ENCODE data around the gene ZDHHC11B.
"Not testable (repeated sequence)": the region's sequence is repeated elsewhere in the genome, so short reads cannot be mapped to it uniquely, and the experiment has no call there.

The ZDHHC11B gene

DNA sequence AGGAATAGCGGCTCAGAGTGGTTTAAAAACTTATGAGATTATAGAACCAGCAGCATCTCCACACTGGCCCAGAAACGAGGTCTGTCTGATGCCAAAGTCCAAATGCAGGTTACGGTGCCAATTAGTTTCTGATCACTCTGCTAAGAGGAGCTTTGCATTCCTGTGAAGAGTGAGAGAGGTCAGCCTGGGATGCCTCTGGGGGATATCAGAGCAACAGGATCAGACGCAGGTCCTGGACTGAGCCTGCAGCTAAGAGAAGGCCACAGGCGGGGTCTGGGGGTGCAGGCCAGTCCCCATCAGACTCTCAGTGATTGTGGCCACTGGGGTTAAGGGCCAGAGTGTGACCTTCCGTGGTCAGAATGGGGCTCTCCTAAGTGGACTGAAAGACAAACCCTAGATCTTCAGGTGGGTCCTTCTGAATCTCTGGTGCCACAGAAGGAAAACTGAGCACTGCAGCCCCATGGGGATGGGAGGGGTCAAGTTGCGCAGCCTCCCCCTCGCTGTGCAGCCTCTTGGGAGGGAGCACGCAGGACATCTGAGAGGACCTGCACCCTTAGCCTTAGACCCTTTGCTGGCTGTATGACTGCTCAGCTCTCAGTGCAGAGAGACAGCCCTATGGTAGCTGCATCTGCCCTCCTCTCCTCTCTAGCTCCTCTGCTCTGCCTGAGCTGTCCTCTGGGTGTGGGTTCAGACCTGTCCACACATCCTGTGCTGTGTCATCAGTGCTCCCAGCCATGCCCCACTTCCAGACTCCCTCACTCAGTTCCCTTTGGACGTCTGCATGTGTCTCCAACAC lies 23.4 kb upstream of the ZDHHC11B start:
- H3K4me1 ChIP-seq (ENCODE audit: control insufficient read depth, insufficient read depth, low read length, poor library complexity, severe bottlenecking); H3K36me3 ChIP-seq (ENCODE audit: control insufficient read depth, insufficient read depth, low read length); H3K9me3 ChIP-seq (ENCODE audit: control insufficient read depth, low read length); H3K4me3 ChIP-seq (ENCODE audit: extremely low read depth, insufficient read depth, low read length, poor library complexity, severe bottlenecking); H3K27ac ChIP-seq (ENCODE audit: low read depth, low read length, severe bottlenecking): not testable (repeated sequence)
- no CpG with 5 or more reads among the region's 10 CpGs for WGBS, 2 experiments (ENCODE audit: insufficient coverage in 2 of 2)

DNA sequence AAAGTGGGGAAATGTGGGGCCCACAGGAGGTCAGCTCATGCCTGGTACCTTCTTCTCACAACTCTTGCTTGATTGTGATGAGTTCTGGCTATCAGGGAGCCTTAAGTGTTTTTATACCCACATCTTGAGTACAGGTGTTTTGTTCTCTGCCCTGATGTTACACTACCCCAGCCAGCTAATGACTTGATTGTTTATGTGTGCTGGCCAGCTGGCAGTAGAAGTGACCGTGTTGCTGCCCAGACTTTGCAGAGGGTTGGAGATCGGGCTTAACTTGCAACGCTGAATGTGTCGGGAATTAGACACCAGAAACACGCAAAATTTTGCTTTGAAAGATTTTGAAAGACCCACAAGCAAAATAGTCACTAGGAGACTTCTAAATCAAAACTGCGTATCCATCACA lies 16.9 kb upstream of the ZDHHC11B start:
- no peaks in the 10 kb centered on the region for H3K4me1 ChIP-seq (ENCODE audit: control insufficient read depth, insufficient read depth, low read length, poor library complexity, severe bottlenecking)
- no peaks in the 10 kb centered on the region for H3K9me3 ChIP-seq (ENCODE audit: control insufficient read depth, low read length)
- no peak overlapping the region for H3K27ac ChIP-seq (ENCODE audit: low read depth, low read length, severe bottlenecking)
- no peaks in the 10 kb centered on the region for H3K36me3 ChIP-seq (ENCODE audit: control insufficient read depth, insufficient read depth, low read length)
- no peak overlapping the region for H3K4me3 ChIP-seq (ENCODE audit: extremely low read depth, insufficient read depth, low read length, poor library complexity, severe bottlenecking)
- 93 to 95% methylated on average over 4 to 5 of the region's 6 CpGs for WGBS, 2 experiments (ENCODE audit: insufficient coverage in 2 of 2)

DNA sequence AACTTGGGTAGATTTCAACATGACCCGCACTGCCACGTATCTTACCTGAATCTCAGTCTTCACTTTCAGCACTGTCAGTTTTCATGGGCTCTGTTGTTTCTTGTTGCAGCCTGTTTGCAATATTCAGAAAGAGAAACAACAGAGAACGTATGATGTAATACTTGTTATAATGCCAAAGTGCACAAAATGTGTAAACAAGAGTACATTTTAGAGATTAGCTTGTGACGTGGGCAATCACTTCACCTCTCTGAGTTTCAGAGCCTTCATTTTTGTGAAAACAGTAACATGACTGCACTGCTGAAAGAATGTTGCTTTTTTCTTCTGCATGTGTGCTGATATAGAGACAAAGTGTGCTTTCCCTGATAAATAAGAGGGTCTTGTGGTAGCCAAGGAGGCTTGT lies 16.5 kb upstream of the ZDHHC11B start:
- H3K4me1 ChIP-seq (ENCODE audit: control insufficient read depth, insufficient read depth, low read length, poor library complexity, severe bottlenecking); H3K4me3 ChIP-seq (ENCODE audit: extremely low read depth, insufficient read depth, low read length, poor library complexity, severe bottlenecking); H3K9me3 ChIP-seq (ENCODE audit: control insufficient read depth, low read length); H3K36me3 ChIP-seq (ENCODE audit: control insufficient read depth, insufficient read depth, low read length); H3K27ac ChIP-seq (ENCODE audit: low read depth, low read length, severe bottlenecking): not testable (repeated sequence)
- 92 to 100% methylated on average over 1 to 2 of the region's 4 CpGs for WGBS, 2 experiments (ENCODE audit: insufficient coverage in 2 of 2)

- not testable (repeated sequence) for H3K4me3 ChIP-seq (ENCODE audit: extremely low read depth, insufficient read depth, low read length, poor library complexity, severe bottlenecking); H3K36me3 ChIP-seq (ENCODE audit: control insufficient read depth, insufficient read depth, low read length); H3K4me1 ChIP-seq (ENCODE audit: control insufficient read depth, insufficient read depth, low read length, poor library complexity, severe bottlenecking); H3K9me3 ChIP-seq (ENCODE audit: control insufficient read depth, low read length); H3K27ac ChIP-seq (ENCODE audit: low read depth, low read length, severe bottlenecking)
- no CpG with 5 or more reads among the region's 6 CpGs for WGBS, 2 experiments (ENCODE audit: insufficient coverage in 2 of 2)
Measured at GRCh38 chr5:798505-799138, 14.1 kb upstream of the ZDHHC11B start.

DNA sequence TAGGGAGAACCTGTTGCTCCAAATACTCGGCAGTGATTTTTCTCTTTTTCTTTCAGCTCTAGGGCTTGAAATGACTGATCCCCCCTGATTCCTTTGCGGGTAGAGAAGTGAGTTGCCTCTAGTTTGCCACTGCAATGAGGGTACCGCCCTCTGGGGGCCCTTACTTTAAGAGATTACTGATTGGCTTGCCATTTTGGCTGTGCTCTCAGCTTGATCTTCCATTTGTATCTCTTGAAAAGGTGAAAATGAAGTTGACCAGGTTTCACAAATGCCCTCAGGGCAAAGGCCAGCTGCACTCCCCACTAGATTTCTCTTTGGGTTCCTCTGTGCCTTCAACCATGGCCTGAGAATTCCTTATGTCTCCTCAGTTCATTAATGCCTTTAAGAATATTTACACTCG lies 13.5 kb upstream of the ZDHHC11B start:
- H3K9me3 ChIP-seq (ENCODE audit: control insufficient read depth, low read length); H3K27ac ChIP-seq (ENCODE audit: low read depth, low read length, severe bottlenecking); H3K4me1 ChIP-seq (ENCODE audit: control insufficient read depth, insufficient read depth, low read length, poor library complexity, severe bottlenecking); H3K4me3 ChIP-seq (ENCODE audit: extremely low read depth, insufficient read depth, low read length, poor library complexity, severe bottlenecking); H3K36me3 ChIP-seq (ENCODE audit: control insufficient read depth, insufficient read depth, low read length): not testable (repeated sequence)
- WGBS, 2 experiments (ENCODE audit: insufficient coverage in 2 of 2): 38 to 83% methylated on average over 1 of the region's 4 CpGs

DNA sequence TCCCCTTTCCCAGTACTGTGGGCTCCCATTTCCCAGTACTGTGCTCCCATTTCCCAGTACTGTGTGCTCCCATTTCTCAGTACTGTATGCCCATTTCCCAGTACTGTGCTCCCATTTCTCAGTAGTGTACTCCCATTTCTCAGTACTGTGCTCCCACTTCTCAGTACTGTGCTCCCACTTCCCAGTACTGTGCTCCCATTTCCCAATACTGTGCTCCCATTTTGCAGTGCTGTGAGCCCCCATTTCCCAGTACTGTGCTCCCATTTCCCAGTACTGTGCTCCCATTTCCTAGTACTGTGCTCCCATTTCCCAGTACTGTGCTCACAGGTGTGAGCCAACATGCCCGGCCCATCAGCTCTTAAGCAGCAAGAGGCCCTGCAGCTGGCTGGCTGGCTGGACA lies 11.3 kb upstream of the ZDHHC11B start:
- H3K9me3 ChIP-seq (ENCODE audit: control insufficient read depth, low read length); H3K4me3 ChIP-seq (ENCODE audit: extremely low read depth, insufficient read depth, low read length, poor library complexity, severe bottlenecking); H3K36me3 ChIP-seq (ENCODE audit: control insufficient read depth, insufficient read depth, low read length); H3K4me1 ChIP-seq (ENCODE audit: control insufficient read depth, insufficient read depth, low read length, poor library complexity, severe bottlenecking); H3K27ac ChIP-seq (ENCODE audit: low read depth, low read length, severe bottlenecking): not testable (repeated sequence)
- no CpG with 5 or more reads among the region's 1 CpG for WGBS, 2 experiments (ENCODE audit: insufficient coverage in 2 of 2)

GRCh38 chr5:794948-795347 lies 10.4 kb upstream of the ZDHHC11B start:
- H3K27ac ChIP-seq (ENCODE audit: low read depth, low read length, severe bottlenecking); H3K36me3 ChIP-seq (ENCODE audit: control insufficient read depth, insufficient read depth, low read length); H3K4me1 ChIP-seq (ENCODE audit: control insufficient read depth, insufficient read depth, low read length, poor library complexity, severe bottlenecking); H3K9me3 ChIP-seq (ENCODE audit: control insufficient read depth, low read length); H3K4me3 ChIP-seq (ENCODE audit: extremely low read depth, insufficient read depth, low read length, poor library complexity, severe bottlenecking): not testable (repeated sequence)
- WGBS, 2 experiments (ENCODE audit: insufficient coverage in 2 of 2): 85 to 86% methylated on average over 1 of the region's 1 CpG

- H3K27ac ChIP-seq (ENCODE audit: low read depth, low read length, severe bottlenecking): not testable (repeated sequence)
- WGBS, 2 experiments (ENCODE audit: insufficient coverage in 2 of 2): 95 to 96% methylated on average over 5 to 8 of the region's 10 CpGs
Measured at GRCh38 chr5:788703-789102, 4.2 kb upstream of the ZDHHC11B start.

DNA sequence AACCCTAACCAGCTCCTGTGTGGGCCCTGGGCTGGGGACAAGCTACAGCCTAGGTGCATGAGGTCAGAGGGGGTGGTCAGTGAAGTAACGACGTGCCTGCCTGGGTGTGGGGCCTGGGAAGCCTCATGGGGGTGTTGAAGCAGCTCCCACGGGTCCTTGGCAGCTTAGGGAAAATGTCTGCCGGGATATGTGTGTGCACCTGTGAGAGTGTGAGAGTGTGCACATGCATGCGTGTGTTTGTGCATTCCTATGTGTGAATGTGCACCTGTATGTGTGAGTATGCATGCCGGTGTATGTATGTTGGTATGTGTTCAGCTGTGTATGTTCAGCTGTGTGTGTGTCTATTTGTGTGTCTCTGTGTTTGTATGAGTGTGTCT lies 3.3 kb upstream of the ZDHHC11B start:
- H3K4me1 ChIP-seq (ENCODE audit: control insufficient read depth, insufficient read depth, low read length, poor library complexity, severe bottlenecking); H3K4me3 ChIP-seq (ENCODE audit: extremely low read depth, insufficient read depth, low read length, poor library complexity, severe bottlenecking); H3K27ac ChIP-seq (ENCODE audit: low read depth, low read length, severe bottlenecking); H3K36me3 ChIP-seq (ENCODE audit: control insufficient read depth, insufficient read depth, low read length); H3K9me3 ChIP-seq (ENCODE audit: control insufficient read depth, low read length): not testable (repeated sequence)
- WGBS, 2 experiments (ENCODE audit: insufficient coverage in 2 of 2): 72% methylated on average over 2 to 3 of the region's 6 CpGs

More at GRCh38 chr5:788703-789102, 4.2 kb upstream of the ZDHHC11B start:
- not testable (repeated sequence) for H3K9me3 ChIP-seq (ENCODE audit: control insufficient read depth, low read length); H3K4me3 ChIP-seq (ENCODE audit: extremely low read depth, insufficient read depth, low read length, poor library complexity, severe bottlenecking); H3K36me3 ChIP-seq (ENCODE audit: control insufficient read depth, insufficient read depth, low read length); H3K4me1 ChIP-seq (ENCODE audit: control insufficient read depth, insufficient read depth, low read length, poor library complexity, severe bottlenecking)

GRCh38 chr5:787224-787856 lies 2.8 kb upstream of the ZDHHC11B start:
- H3K4me1 ChIP-seq (ENCODE audit: control insufficient read depth, insufficient read depth, low read length, poor library complexity, severe bottlenecking); H3K9me3 ChIP-seq (ENCODE audit: control insufficient read depth, low read length); H3K4me3 ChIP-seq (ENCODE audit: extremely low read depth, insufficient read depth, low read length, poor library complexity, severe bottlenecking); H3K36me3 ChIP-seq (ENCODE audit: control insufficient read depth, insufficient read depth, low read length); H3K27ac ChIP-seq (ENCODE audit: low read depth, low read length, severe bottlenecking): not testable (repeated sequence)
- 85 to 91% methylated on average over 6 of the region's 18 CpGs for WGBS, 2 experiments (ENCODE audit: insufficient coverage in 2 of 2)

DNA sequence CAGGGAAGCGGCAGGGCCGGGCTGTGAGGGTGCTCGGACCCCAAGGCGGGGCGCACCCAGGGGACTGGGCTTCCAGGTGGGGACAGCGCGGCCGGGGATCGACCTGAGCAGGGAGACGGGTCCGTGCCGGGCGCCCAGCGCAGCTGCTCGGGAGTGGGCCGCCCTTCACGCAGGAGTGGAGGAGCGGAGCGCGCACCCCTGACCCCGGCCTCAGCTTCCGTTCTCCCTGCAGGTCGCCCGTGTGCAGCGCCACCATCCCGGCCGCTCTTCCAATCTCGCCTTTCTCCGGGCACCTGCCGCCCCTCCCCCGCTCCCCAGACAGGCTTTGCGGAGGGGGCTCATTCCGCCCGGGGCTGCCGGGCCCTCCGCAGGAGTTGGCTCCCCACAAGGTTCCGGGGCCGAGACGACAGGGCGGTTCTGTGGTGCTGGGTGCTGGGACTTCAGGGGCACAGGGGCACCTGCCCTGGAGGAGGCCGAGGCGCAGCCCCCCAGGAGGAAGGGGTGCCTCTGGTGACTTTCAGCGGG lies 714 bp upstream of the ZDHHC11B start:
- peak overlapping the region; percentile 44 for H3K4me3 ChIP-seq (ENCODE audit: extremely low read depth, insufficient read depth, low read length, poor library complexity, severe bottlenecking)
- WGBS, 2 experiments (ENCODE audit: insufficient coverage in 2 of 2): 22 to 26% methylated on average over 8 to 10 of the region's 43 CpGs
- not testable (repeated sequence) for H3K36me3 ChIP-seq (ENCODE audit: control insufficient read depth, insufficient read depth, low read length); H3K9me3 ChIP-seq (ENCODE audit: control insufficient read depth, low read length); H3K4me1 ChIP-seq (ENCODE audit: control insufficient read depth, insufficient read depth, low read length, poor library complexity, severe bottlenecking); H3K27ac ChIP-seq (ENCODE audit: low read depth, low read length, severe bottlenecking)
